ENCODE data around the gene DHX32.

The DHX32 gene

GRCh38 chr10:125846894-125847293 lies 34.2 kb downstream of the DHX32 start:
- no peak for DNase-seq

- DNase-seq, result no peak
Observed at GRCh38 chr10:125845617-125846016, 35.5 kb downstream of the DHX32 start.

GRCh38 chr10:125844751-125845221 lies 36.3 kb downstream of the DHX32 start:
- no peak for DNase-seq

GRCh38 chr10:125843603-125844329 lies 37.3 kb downstream of the DHX32 start:
- no peak for DNase-seq

- no peak for DNase-seq
Observed at GRCh38 chr10:125840955-125841354, 40.1 kb downstream of the DHX32 start.

- DNase-seq, result no peak
Observed at GRCh38 chr10:125840406-125840805, 40.7 kb downstream of the DHX32 start.

- no peak for DNase-seq
Observed at GRCh38 chr10:125838802-125839575, 42.1 kb downstream of the DHX32 start.

GRCh38 chr10:125836746-125837145 lies 44.3 kb downstream of the DHX32 start:
- DNase-seq, result no peak

GRCh38 chr10:125828311-125828710 lies 52.8 kb downstream of the DHX32 start:
- no peak for DNase-seq

GRCh38 chr10:125827133-125827532 lies 54.0 kb downstream of the DHX32 start:
- no peak for DNase-seq

GRCh38 chr10:125824736-125825135 lies 56.4 kb downstream of the DHX32 start:
- DNase-seq, result no peak

GRCh38 chr10:125823663-125824251 lies 57.3 kb downstream of the DHX32 start:
- peak; percentile 71 for DNase-seq

- DNase-seq, result peak; percentile 96
Observed at GRCh38 chr10:125822878-125823662, 58.0 kb downstream of the DHX32 start, which contains the start of the genes BCCIP and UROS. BCCIP (plus strand) TSS chr10:125823546; CDS start chr10:125823558, 12 bp downstream. UROS (minus strand) TSS chr10:125823258; CDS start chr10:125816499, 6,759 bp downstream.

GRCh38 chr10:125820701-125821100 lies 60.4 kb downstream of the DHX32 start:
- no peak for DNase-seq

GRCh38 chr10:125817337-125817946 lies 63.6 kb downstream of the DHX32 start:
- DNase-seq, result no peak

- no peak for DNase-seq
Observed at GRCh38 chr10:125816548-125816947, 64.5 kb downstream of the DHX32 start.

- no peak for DNase-seq
Observed at GRCh38 chr10:125815764-125816163, 65.3 kb downstream of the DHX32 start.

GRCh38 chr10:125812128-125812750 lies 68.9 kb downstream of the DHX32 start:
- no peak for DNase-seq

- no peak for DNase-seq
Observed at GRCh38 chr10:125811251-125811650, 69.8 kb downstream of the DHX32 start.

GRCh38 chr10:125808047-125808446 lies 73.0 kb downstream of the DHX32 start:
- no peak for DNase-seq

GRCh38 chr10:125802739-125803138 lies 78.4 kb downstream of the DHX32 start:
- DNase-seq, result no peak

GRCh38 chr10:125802131-125802530 lies 79.0 kb downstream of the DHX32 start:
- no peak for DNase-seq
